Panc1 (cell line): ENCODE data around the gene OBI1. TPM values are rescaled to one million over a fixed set of nuclear protein-coding genes. Genes with fewer than 3 reads are reported as not detected.

ENCODE experiments used
- total RNA-seq: library from RNA; stranded (reverse); gene quantifications from one replicate; pipeline ENCODE4 v1.2.1, GENCODE V29; 2021; ENCODE audit not compliant: unreplicated experiment

Gene OBI1
- total RNA-seq, 1 experiment from 2014 or later: 9.1 TPM

Other genes starting within 250 kb of the OBI1 start
- gene POU4F1, start 55.6 kb downstream of the OBI1 start, total RNA-seq: not detected